22Rv1 (cell line): ENCODE results near the gene SKP2.

Source experiments
- CTCF ChIP-seq: fragments of 450-650 bp; IDR thresholded peaks from 2 replicates; pipeline ENCODE4 v1.5.1; 2017; ENCODE audit warnings: mild to moderate bottlenecking
- ZFX ChIP-seq: fragments of 450-650 bp; IDR thresholded peaks from 2 replicates; pipeline ENCODE4 v1.6.1; 2017; ENCODE audit warnings: antibody characterized with exemption, borderline replicate concordance

- TF ChIP-seq CTCF (no peak), ZFX (no peak)
Measured at GRCh38 chr5:36227046-36227445, 75.1 kb downstream of the SKP2 start.
